Pancreas (tissue), 10 donors: ENCODE results near the gene B4GALNT4. TPM values are rescaled to one million over a fixed set of nuclear protein-coding genes. Genes with fewer than 3 reads are reported as not detected.
"Not testable (repeated sequence)": the region's sequence is repeated elsewhere in the genome, so short reads cannot be mapped to it uniquely, and the experiment has no call there.

Experiments
- ATAC-seq, 4 donors: fragments of 200-7000 bp; cut with Tn5 transposase; one replicate each; pipeline versions ENCODE4 v1.8.0 to v1.9.1; 2020; ENCODE audit warnings: mild to moderate bottlenecking in 4 of 4, moderate library complexity in 4 of 4
- DNase-seq, 6 donors: peaks; one replicate each; pipeline ENCODE4 v3.0.0-alpha.2; 2020
- FAIRE-seq: peaks from 2 replicates; lab custom pipeline; 2012; peaks lifted over from hg19 to GRCh38; lab: Jason Lieb, UNC
- H3K27ac ChIP-seq, 4 donors: fragments of 200-600 bp; sonication (generic); 1 replicate in 3 of 4; 2 replicates in 1 of 4; pipeline versions ENCODE4 v1.5.0 to v1.8.0; 2020
- H3K27me3 ChIP-seq, 4 donors: fragments of 200-600 bp; one replicate each; pipeline ENCODE4 v1.8.0; 2021
- H3K36me3 ChIP-seq, 3 donors: fragments of 200-600 bp; sonication (generic) in 1 of 3; one replicate each; pipeline versions ENCODE4 v1.5.0 to v1.8.0; 2020 to 2021
- H3K4me1 ChIP-seq, 3 donors: fragments of 200-600 bp; one replicate each; pipeline ENCODE4 v1.8.0; 2021
- H3K4me3 ChIP-seq, 4 donors: fragments of 200-600 bp; sonication (generic) in 2 of 4; one replicate each; pipeline versions ENCODE4 v1.5.0 to v1.8.0; 2020 to 2021
- H3K9me3 ChIP-seq, 4 donors: fragments of 200-600 bp; one replicate each; pipeline ENCODE4 v1.8.0; 2021
- CTCF ChIP-seq, 4 donors: fragments of 200-600 bp; sonication (generic) in 3 of 4; IDR thresholded peaks; one replicate each; pipeline versions ENCODE4 v1.5.0 to v1.8.0; 2021; ENCODE audit warnings: antibody characterized with exemption in 4 of 4
- WGBS, 2 donors: extraction: QIAGEN DNeasy Blood & Tissue Kit; methylation state at CpG; one replicate each; pipeline ENCODE4 v1.1.7; 2013; 5-methylcytosine and 5-hydroxymethylcytosine counted together
- intact Hi-C, 3 donors: fragments of 100-400 bp; cut with DNase I; formaldehyde crosslinking; loops; one replicate each; pipeline versions ENCODE4 v1.11.1 to v1.14.2; 2022
- polyA plus RNA-seq, 2 donors: library from polyadenylated mRNA; stranded (reverse); fragments of 200-250 nt; gene quantifications; one replicate each; pipeline ENCODE4 v1.2.3, GENCODE V29; 2013
- total RNA-seq, 6 donors: library from RNA; stranded (reverse); fragmentation: NEBNext Ultra II Directional in 4 of 6; extraction: Animal tissue kit (Norgen Biotek cat#: 25700) in 4 of 6; gene quantifications; one replicate each; pipeline versions ENCODE4 v1.2.1 to v1.2.4, GENCODE V29; 2021 to 2023
- donor health status: healthy with polysubstance abuse.
- donor health status: DM: no; HTN: no; CAD: no; lungs with moderate emphysema.
- donor health status: DM: no; HTN: no; CAD: no.
- donor health status: control.
- donor health status: control.
- donor health status: Bipolar disorder and iron deficiency.
- donor health status: DM: yes; HTN: yes; CAD: no.
- donor health status: DM: no; HTN: no; CAD: no.
- donor health status: DM: no; HTN: no; CAD: no.
- donor health status: DM: yes; HTN: yes; CAD: no.

The B4GALNT4 gene
- total and polyA plus RNA-seq, 8 donors, result 0.95 to 25.9 (median 2.0) TPM

- 49 to 52% methylated on average over 18 of the region's 18 CpGs for WGBS, 2 donors
- peak in 4 of 6 donors; percentile 29 to 77 (median 52) for DNase-seq
- TF ChIP-seq CTCF (IDR thresholded peaks at IDR 0.05), result no peak
Observed at GRCh38 chr11:409600-410483, 40.5 kb downstream of the B4GALNT4 start.

GRCh38 chr11:410711-411110 lies 41.4 kb downstream of the B4GALNT4 start:
- H3K4me3 ChIP-seq, H3K4me1 ChIP-seq, H3K27me3 ChIP-seq, H3K9me3 ChIP-seq, ATAC-seq, FAIRE-seq, H3K36me3 ChIP-seq, intact Hi-C loops, H3K27ac ChIP-seq: not testable (repeated sequence)
- DNase-seq, result peak in 1 of 6 donors; percentile 56
- WGBS, 2 donors, result 85 to 93% methylated on average over 7 to 13 of the region's 13 CpGs

More at GRCh38 chr11:409600-410483, 40.5 kb downstream of the B4GALNT4 start:
- no peak for FAIRE-seq
- Histone ChIP-seq H3K4me1 (peaks cover 0 to 3% (median 0%) of the 10 kb centered on the region in 3 donors), H3K9me3 (no peaks in the 10 kb centered on the region), H3K36me3 (no peaks in the 10 kb centered on the region), H3K4me3 (no peak overlapping the region), H3K27ac (no peak overlapping the region), H3K27me3 (no peaks in the 10 kb centered on the region)
- no peak for ATAC-seq
- intact Hi-C loops, result no loop called here

- H3K27ac ChIP-seq, H3K4me3 ChIP-seq, H3K36me3 ChIP-seq, intact Hi-C loops, ATAC-seq, H3K9me3 ChIP-seq, FAIRE-seq, H3K27me3 ChIP-seq: not testable (repeated sequence)
- WGBS, 2 donors, result 75 to 86% methylated on average over 8 to 10 of the region's 11 CpGs
- peaks cover 0 to 11% (median 0%) of the 10 kb centered on the region in 3 donors for H3K4me1 ChIP-seq
- peak in 1 of 6 donors; percentile 60 for DNase-seq
Observed at GRCh38 chr11:411520-411919, 42.2 kb downstream of the B4GALNT4 start.

- ATAC-seq (no peak), FAIRE-seq (no peak), DNase-seq (peak in 2 of 6 donors; percentile 17 to 66)
- H3K27ac ChIP-seq, result no peak overlapping the region
- intact Hi-C loops, result no loop called here
- H3K27me3 ChIP-seq, result no peaks in the 10 kb centered on the region
- H3K4me1 ChIP-seq, result peaks cover 0 to 10% (median 0%) of the 10 kb centered on the region in 3 donors
- H3K9me3 ChIP-seq, result no peaks in the 10 kb centered on the region
- no peak for TF ChIP-seq CTCF (IDR thresholded peaks at IDR 0.05)
- H3K36me3 ChIP-seq, result no peaks in the 10 kb centered on the region
- WGBS, 2 donors, result 82 to 89% methylated on average over 13 to 15 of the region's 15 CpGs
- H3K4me3 ChIP-seq, result no peak overlapping the region
Observed at GRCh38 chr11:412641-413119, 43.4 kb downstream of the B4GALNT4 start.

GRCh38 chr11:413120-414081 lies 44.1 kb downstream of the B4GALNT4 start:
- peak in 3 of 6 donors; percentile 25 to 46 (median 36) for DNase-seq
- no peak for ATAC-seq
- Histone ChIP-seq H3K27ac (no peak overlapping the region), H3K4me1 (peaks cover 0 to 10% (median 0%) of the 10 kb centered on the region in 3 donors), H3K4me3 (no peak overlapping the region), H3K27me3 (no peaks in the 10 kb centered on the region), H3K36me3 (no peaks in the 10 kb centered on the region), H3K9me3 (no peaks in the 10 kb centered on the region)
- WGBS, 2 donors, result 62 to 75% methylated on average over 13 of the region's 14 CpGs
- intact Hi-C loops, result no loop called here
- FAIRE-seq, result no peak
- TF ChIP-seq CTCF (IDR thresholded peaks at IDR 0.05), result no peak
